IPS-18a (cell line): ENCODE results near the gene PHYKPL.

ENCODE experiments used
- H3K27ac ChIP-seq: one replicate; pipeline ENCODE4 v1.5.1; 2013; ENCODE audit warnings: low read length
- H3K27me3 ChIP-seq: one replicate; pipeline ENCODE4 v1.6.1; 2013; ENCODE audit warnings: mild to moderate bottlenecking, low read length; ENCODE audit not compliant: control insufficient read depth, insufficient read depth
- H3K36me3 ChIP-seq: one replicate; pipeline ENCODE4 v1.6.1; 2013; ENCODE audit warnings: low read depth, low read length; ENCODE audit not compliant: control insufficient read depth
- H3K4me1 ChIP-seq: one replicate; pipeline ENCODE4 v1.6.1; 2013; ENCODE audit warnings: low read depth, low read length; ENCODE audit not compliant: control insufficient read depth
- H3K4me3 ChIP-seq: one replicate; pipeline ENCODE4 v1.5.1; 2013; ENCODE audit warnings: low read length
- H3K9ac ChIP-seq: one replicate; pipeline ENCODE4 v1.6.1; 2013; ENCODE audit warnings: mild to moderate bottlenecking, low read length, moderate library complexity
- H3K9me3 ChIP-seq: one replicate; pipeline ENCODE4 v1.6.1; 2013; ENCODE audit warnings: low read depth, low read length; ENCODE audit not compliant: control insufficient read depth

PHYKPL gene

GRCh38 chr5:178218237-178218776 is 14.3 kb downstream of the PHYKPL start:
- no peak overlapping the region for H3K27ac ChIP-seq
- H3K4me1 ChIP-seq = peaks cover 6% of the 10 kb centered on the region
- H3K36me3 ChIP-seq = peaks cover 41% of the 10 kb centered on the region
- no peak overlapping the region for H3K9ac ChIP-seq
- H3K9me3 ChIP-seq = no peaks in the 10 kb centered on the region
- H3K27me3 ChIP-seq = no peaks in the 10 kb centered on the region
- H3K4me3 ChIP-seq = no peak overlapping the region

- no peak overlapping the region for H3K9ac ChIP-seq
- no peaks in the 10 kb centered on the region for H3K27me3 ChIP-seq
- H3K4me3 ChIP-seq = no peak overlapping the region
- no peak overlapping the region for H3K27ac ChIP-seq
- no peaks in the 10 kb centered on the region for H3K4me1 ChIP-seq
- no peaks in the 10 kb centered on the region for H3K9me3 ChIP-seq
- peaks cover 55% of the 10 kb centered on the region for H3K36me3 ChIP-seq
These were observed 15.8 kb downstream of the PHYKPL start for GRCh38 chr5:178216779-178217178.

- no peaks in the 10 kb centered on the region for H3K9me3 ChIP-seq
- H3K27me3 ChIP-seq = no peaks in the 10 kb centered on the region
- H3K36me3 ChIP-seq = peaks cover 56% of the 10 kb centered on the region
- no peak overlapping the region for H3K9ac ChIP-seq
- H3K4me3 ChIP-seq = no peak overlapping the region
- no peaks in the 10 kb centered on the region for H3K4me1 ChIP-seq
- H3K27ac ChIP-seq = no peak overlapping the region
These were observed 16.5 kb downstream of the PHYKPL start for GRCh38 chr5:178216088-178216534.

GRCh38 chr5:178215280-178216002 is 17.2 kb downstream of the PHYKPL start:
- H3K9ac ChIP-seq = no peak overlapping the region
- H3K9me3 ChIP-seq = no peaks in the 10 kb centered on the region
- no peaks in the 10 kb centered on the region for H3K27me3 ChIP-seq
- no peak overlapping the region for H3K27ac ChIP-seq
- H3K4me3 ChIP-seq = no peak overlapping the region
- no peaks in the 10 kb centered on the region for H3K4me1 ChIP-seq
- peaks cover 63% of the 10 kb centered on the region for H3K36me3 ChIP-seq

- Histone ChIP-seq H3K4me1 (no peaks in the 10 kb centered on the region), H3K27me3 (no peaks in the 10 kb centered on the region), H3K9me3 (no peaks in the 10 kb centered on the region), H3K27ac (no peak overlapping the region), H3K9ac (no peak overlapping the region), H3K36me3 (peaks cover 74% of the 10 kb centered on the region), H3K4me3 (no peak overlapping the region)
These were observed 18.3 kb downstream of the PHYKPL start for GRCh38 chr5:178214160-178214803.

- no peaks in the 10 kb centered on the region for H3K4me1 ChIP-seq
- no peak overlapping the region for H3K4me3 ChIP-seq
- no peaks in the 10 kb centered on the region for H3K9me3 ChIP-seq
- H3K9ac ChIP-seq = no peak overlapping the region
- no peaks in the 10 kb centered on the region for H3K27me3 ChIP-seq
- H3K27ac ChIP-seq = no peak overlapping the region
- peaks cover 80% of the 10 kb centered on the region for H3K36me3 ChIP-seq
These were observed 18.9 kb downstream of the PHYKPL start for GRCh38 chr5:178213748-178214151.

GRCh38 chr5:178213003-178213461 is 19.6 kb downstream of the PHYKPL start:
- Histone ChIP-seq H3K9ac (no peak overlapping the region), H3K4me1 (no peaks in the 10 kb centered on the region), H3K4me3 (no peak overlapping the region), H3K27ac (no peak overlapping the region), H3K36me3 (peaks cover 87% of the 10 kb centered on the region), H3K9me3 (no peaks in the 10 kb centered on the region), H3K27me3 (no peaks in the 10 kb centered on the region)

- Histone ChIP-seq H3K9me3 (no peaks in the 10 kb centered on the region), H3K27ac (no peak overlapping the region), H3K9ac (no peak overlapping the region), H3K27me3 (no peaks in the 10 kb centered on the region), H3K4me1 (no peaks in the 10 kb centered on the region), H3K4me3 (no peak overlapping the region), H3K36me3 (peaks cover 93% of the 10 kb centered on the region)
These were observed 20.2 kb downstream of the PHYKPL start for GRCh38 chr5:178212241-178213002.

- no peak overlapping the region for H3K27ac ChIP-seq
- no peak overlapping the region for H3K9ac ChIP-seq
- H3K27me3 ChIP-seq = no peaks in the 10 kb centered on the region
- no peaks in the 10 kb centered on the region for H3K9me3 ChIP-seq
- no peak overlapping the region for H3K4me3 ChIP-seq
- peaks cover 98% of the 10 kb centered on the region for H3K36me3 ChIP-seq
- peaks cover 4% of the 10 kb centered on the region for H3K4me1 ChIP-seq
These were observed 21.2 kb downstream of the PHYKPL start for GRCh38 chr5:178211095-178212048.

- Histone ChIP-seq H3K27me3 (no peaks in the 10 kb centered on the region), H3K4me3 (no peak overlapping the region), H3K27ac (no peak overlapping the region), H3K36me3 (peaks cover 98% of the 10 kb centered on the region), H3K4me1 (peaks cover 7% of the 10 kb centered on the region), H3K9me3 (no peaks in the 10 kb centered on the region), H3K9ac (no peak overlapping the region)
These were observed 21.9 kb downstream of the PHYKPL start for GRCh38 chr5:178210686-178211085.
